K562 (cell line): Measurements from ENCODE around the gene METTL24. TPM values are rescaled to one million over a fixed set of nuclear protein-coding genes. Genes with fewer than 3 reads are reported as not detected.

ENCODE experiments used
- ATAC-seq: fragments of 200-7000 bp; cut with Tn5 transposase; 3 replicates; pipeline ENCODE4 v1.9.1; 2020; ENCODE audit warnings: moderate library complexity
- BruUV-seq: library from RNA; stranded (reverse); fragments of 400-500 nt; replicated peaks from 2 replicates; lab custom pipeline; 2021; lab: Mats Ljungman, UMichigan
- CTCF ChIA-PET: fragments of 300-600 bp; formaldehyde crosslinking; extraction: SDS; loops from one replicate; lab custom pipeline; 2021; ENCODE audit warnings: low intra/inter-chr PET ratio; lab: Yijun Ruan, JAX
- POLR2A ChIA-PET: fragments of 300-600, 350-650 bp; sonication (Branson Sonifier 250); formaldehyde crosslinking; extraction: SDS; loops from one replicate; lab custom pipeline; 2021; ENCODE audit warnings: antibody characterized with exemption, inconsistent platforms; lab: Yijun Ruan, JAX
- DNase-seq, 4 experiments: peaks; one replicate each; pipeline versions ENCODE4 v3.0.0 to v3.0.0-alpha.2; 2011 to 2018; ENCODE audit warnings: low spot score in 3 of 4, mixed read lengths in 3 of 4; ENCODE audit errors: extremely low read depth in 1 of 4
- FAIRE-seq: peaks from 2 replicates; lab custom pipeline; 2011; peaks lifted over from hg19 to GRCh38; lab: Jason Lieb, UNC
- H2AFZ ChIP-seq: 2 replicates; pipeline ENCODE4 v1.6.0; 2011; ENCODE audit warnings: low read depth, low read length, control low read depth, inconsistent platforms
- H3K27ac ChIP-seq: fragments of 200-600 bp; 3 replicates; pipeline ENCODE4 v1.8.0; 2011; ENCODE audit warnings: low read depth, mild to moderate bottlenecking, control low read depth, inconsistent platforms, low read length, moderate library complexity, mixed read lengths; ENCODE audit errors: extremely low read depth
- H3K27me3 ChIP-seq, 2 experiments: fragments of 300-600 bp in 1 of 2; 2 replicates in 1 of 2; 3 replicates in 1 of 2; pipeline versions ENCODE4 v1.6.0 to v1.8.0; 2011; ENCODE audit warnings: inconsistent platforms in 2 of 2, low read length in 2 of 2, mild to moderate bottlenecking in 1 of 2, mixed read lengths in 1 of 2, moderate library complexity in 1 of 2; ENCODE audit not compliant: control insufficient read depth in 2 of 2, insufficient read depth in 2 of 2
- H3K36me3 ChIP-seq: fragments of 300-600 bp; 3 replicates; pipeline ENCODE4 v1.8.0; 2011; ENCODE audit warnings: mild to moderate bottlenecking, low read length, inconsistent platforms; ENCODE audit not compliant: control insufficient read depth, insufficient read depth
- H3K4me1 ChIP-seq, 2 experiments: fragments of 200-600 bp in 1 of 2; replicated peaks in 1 of 2; 2 replicates in 1 of 2; 3 replicates in 1 of 2; pipeline versions ENCODE4 v1.5.1 to v1.8.0; 2011; ENCODE audit warnings: inconsistent platforms in 2 of 2, low read length in 2 of 2, mild to moderate bottlenecking in 1 of 2, mixed read lengths in 1 of 2, moderate library complexity in 1 of 2; ENCODE audit not compliant: control insufficient read depth in 2 of 2, insufficient read depth in 2 of 2
- H3K4me2 ChIP-seq: 2 replicates; pipeline ENCODE4 v1.6.1; 2011; ENCODE audit warnings: low read length, control low read depth, inconsistent platforms, mixed read lengths; ENCODE audit not compliant: insufficient read depth
- H3K4me3 ChIP-seq: fragments of 200-600 bp; sonication (generic), shearing (Covaris generic); 2 replicates; pipeline ENCODE4 v1.5.1; 2016; ENCODE audit warnings: control low read depth, inconsistent platforms
- H3K79me2 ChIP-seq: fragments of 200-600 bp; 3 replicates; pipeline ENCODE4 v1.8.0; 2011; ENCODE audit warnings: low read length, inconsistent platforms; ENCODE audit not compliant: control insufficient read depth, insufficient read depth
- H3K9ac ChIP-seq, 2 experiments: 2 replicates each; pipeline versions ENCODE4 v1.6.0 to v1.6.1; 2011; ENCODE audit warnings: low read depth in 2 of 2, low read length in 2 of 2, control low read depth in 1 of 2, inconsistent platforms in 1 of 2, mild to moderate bottlenecking in 1 of 2, mixed read lengths in 1 of 2; ENCODE audit not compliant: insufficient read depth in 1 of 2
- H3K9me1 ChIP-seq: one replicate; pipeline ENCODE4 v1.6.0; 2011; ENCODE audit warnings: inconsistent platforms, mild to moderate bottlenecking, low read length, moderate library complexity; ENCODE audit not compliant: control insufficient read depth, insufficient read depth
- H3K9me3 ChIP-seq: replicated peaks from 2 replicates; pipeline ENCODE4 v1.5.1; 2011; ENCODE audit warnings: low read depth, low read length, inconsistent platforms; ENCODE audit not compliant: control insufficient read depth, insufficient read depth
- H4K20me1 ChIP-seq: replicated peaks from 2 replicates; pipeline ENCODE4 v1.6.1; 2011; ENCODE audit warnings: low read length, inconsistent platforms, mixed read lengths; ENCODE audit not compliant: control insufficient read depth, insufficient read depth
- IRF9 ChIP-seq: fragments of 450-650 bp; IDR thresholded peaks from 2 replicates; pipeline ENCODE4 v1.6.1; 2016; ENCODE audit warnings: missing biosample characterization, missing genetic modification characterization
- MED1 ChIP-seq: sonication (generic); formaldehyde crosslinking; IDR thresholded peaks from 2 replicates; pipeline ENCODE4 v1.8.1; 2023; ENCODE audit warnings: missing genetic modification reagents, borderline replicate concordance
- POLR2B ChIP-seq: fragments of 450-650 bp; IDR thresholded peaks from 2 replicates; pipeline ENCODE4 v1.6.1; 2018; ENCODE audit warnings: low read depth; ENCODE audit not compliant: partially characterized antibody
- RBM39 ChIP-seq: fragments of 200-400 bp; formaldehyde crosslinking; optimal IDR thresholded peaks from 2 replicates; pipeline ENCODE3; 2018; ENCODE audit warnings: low read depth, low read length
- WHSC1 ChIP-seq: IDR thresholded peaks from one replicate; pipeline ENCODE4 v1.6.1; 2012; ENCODE audit warnings: low read length, control low read depth, inconsistent platforms
- WGBS: fragments of 100-300 bp; shearing (Covaris generic); methylation state at CpG from one replicate; pipeline ENCODE4 v1.1.6; 2016; ENCODE audit warnings: low coverage, mixed read lengths; ENCODE audit not compliant: insufficient coverage; ENCODE audit errors: missing lambda C conversion rate; 5-methylcytosine and 5-hydroxymethylcytosine counted together
- in situ Hi-C: fragments of 300-500 bp; cut with MboI; formaldehyde crosslinking; loops from 4 replicates; pipeline ENCODE4 v1.15.0; 2018; ENCODE audit warnings: inconsistent platforms, mixed read lengths
- intact Hi-C: fragments of 100-400 bp; cut with micrococcal nuclease; formaldehyde crosslinking; loops from 2 replicates; pipeline ENCODE4 v1.14.2; 2022
- polyA plus RNA-seq, 8 experiments: library from polyadenylated mRNA; depleted of rRNA in 4 of 8; stranded (reverse) in 5 of 8; unstranded in 3 of 8; fragments of >200 nt; fragmentation: Nextera tagmentation in 2 of 8; fragmentation: Illumina TruSeq in 1 of 8; extraction: Ambion mirVana in 2 of 8; extraction: Trizol in 1 of 8; gene quantifications; 2 replicates each; pipeline versions ENCODE4 v1.2.1 to v1.2.3, GENCODE V29; 2011 to 2014; ENCODE audit warnings: inconsistent platforms in 1 of 8, missing spikeins in 1 of 8
- total RNA-seq, 7 experiments: library from RNA; depleted of rRNA in 6 of 7; stranded (reverse); fragments of >200 nt in 6 of 7; fragmentation: Illumina TruSeq in 2 of 7; extraction: Trizol in 2 of 7; gene quantifications; 2 replicates each; pipeline versions ENCODE4 v1.2.1 to v1.2.3, GENCODE V29; 2011 to 2021; ENCODE audit warnings: low replicate concordance in 1 of 7

Gene METTL24
- total and polyA plus RNA-seq, 9 of the 15 experiments (the other 6 are each of a cell fraction or from before 2014, with no cell fraction given): not detected

DNA sequence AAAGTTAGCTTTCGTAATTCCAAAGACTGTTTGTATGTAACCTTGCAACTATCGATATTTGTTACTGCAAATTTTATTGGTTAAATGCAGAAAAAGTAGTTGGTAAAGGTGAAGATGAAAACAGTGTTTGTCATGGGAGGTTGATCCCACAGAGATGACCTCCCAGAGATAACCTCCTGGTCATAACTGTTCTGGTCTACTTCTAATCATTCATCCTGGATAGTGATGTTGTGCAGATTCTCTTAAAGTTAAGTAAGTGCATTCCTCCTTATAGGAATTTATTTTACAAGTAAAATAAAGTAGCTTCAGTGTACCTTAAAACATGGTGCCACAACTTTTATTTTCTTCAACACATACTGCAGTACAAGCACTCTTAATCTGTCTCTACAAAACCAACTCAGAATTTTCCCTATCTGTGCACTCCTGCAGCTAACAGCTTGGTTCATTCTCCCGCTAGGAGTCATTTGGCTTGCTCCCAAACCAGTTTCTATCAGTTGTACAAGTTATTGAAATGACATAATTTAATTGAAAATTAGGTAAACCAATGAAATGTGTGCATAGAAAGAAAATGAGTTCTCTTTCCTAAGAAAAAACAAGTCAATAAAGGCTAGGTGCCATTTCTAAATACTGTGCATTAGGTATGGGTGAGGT, 19.2 kb downstream of the METTL24 start:
- no peaks in the 10 kb centered on the region for H3K36me3 ChIP-seq
- BruUV-seq: no TSS peak
- H3K4me1 ChIP-seq: no peaks in the 10 kb centered on the region
- no peaks in the 10 kb centered on the region for H4K20me1 ChIP-seq
- no peaks in the 10 kb centered on the region for H3K79me2 ChIP-seq
- H3K4me2 ChIP-seq: no peak overlapping the region
- POLR2A ChIA-PET: interaction anchor here (0.6 to 1.5 kb wide), 2 partner anchors 10 to 51 kb away, joined by 3 to 4 read pairs; no protein-coding TSS in a partner anchor
- H3K4me3 ChIP-seq: no peak overlapping the region
- no peak overlapping the region for H3K27ac ChIP-seq
- H3K9ac ChIP-seq: no peak overlapping the region
- TF ChIP-seq WHSC1: no peak
- no peak for TF ChIP-seq MED1 (CRISPR knock-in tag)
- TF ChIP-seq POLR2B: no peak
- TF ChIP-seq RBM39: no peak
- TF ChIP-seq IRF9 (tag): no peak
- intact Hi-C loops: no loop called here
- no peak for FAIRE-seq
- no peaks in the 10 kb centered on the region for H3K9me1 ChIP-seq
- H2AFZ ChIP-seq: no peak overlapping the region
- ATAC-seq: no peak
- no peak for DNase-seq
- 0% methylated on average over 3 of the region's 3 CpGs for WGBS
- in situ Hi-C loops: no loop called here
- peaks cover 0 to 5% of the 10 kb centered on the region in 2 experiments; a peak in 1 of 5 replicates for H3K27me3 ChIP-seq
- H3K9me3 ChIP-seq: no peaks in the 10 kb centered on the region
- CTCF ChIA-PET: no interaction called here
